Neural progenitor cell (in vitro differentiated cells): ENCODE data around the gene GPR148. TPM values are rescaled to one million over a fixed set of nuclear protein-coding genes. Genes with fewer than 3 reads are reported as not detected.

Experiments used
- DNase-seq: peaks from one replicate; pipeline ENCODE4 v3.0.0-alpha.2; 2016; ENCODE audit warnings: low spot score
- H2AFZ ChIP-seq: fragments of 200-600 bp; sonication (generic); replicated peaks from 2 replicates; pipeline ENCODE4 v1.6.1; 2016; ENCODE audit warnings: antibody characterized with exemption
- H3F3A ChIP-seq: fragments of 200-600 bp; sonication (generic); 2 replicates; pipeline ENCODE4 v1.6.1; 2016; ENCODE audit warnings: antibody characterized with exemption, low read depth
- H3K27ac ChIP-seq: fragments of 200-600 bp; sonication (generic); 2 replicates; pipeline ENCODE4 v1.5.1; 2016; ENCODE audit warnings: mild to moderate bottlenecking
- H3K27me3 ChIP-seq: fragments of 200-600 bp; sonication (generic); 2 replicates; pipeline ENCODE4 v1.6.1; 2016; ENCODE audit warnings: mild to moderate bottlenecking, moderate library complexity
- H3K36me3 ChIP-seq: fragments of 200-600 bp; sonication (generic); 2 replicates; pipeline ENCODE4 v1.5.1; 2016
- H3K4me1 ChIP-seq: fragments of 200-600 bp; sonication (generic); 2 replicates; pipeline ENCODE4 v1.6.1; 2016; ENCODE audit warnings: mixed run types
- H3K4me2 ChIP-seq: fragments of 200-600 bp; sonication (generic); 2 replicates; pipeline ENCODE4 v1.6.1; 2016
- H3K4me3 ChIP-seq: fragments of 200-600 bp; sonication (generic); 2 replicates; pipeline ENCODE4 v1.5.1; 2016
- H3K79me2 ChIP-seq: fragments of 200-600 bp; sonication (generic); 2 replicates; pipeline ENCODE4 v1.6.1; 2016; ENCODE audit warnings: low read depth
- H3K9ac ChIP-seq: fragments of 200-600 bp; sonication (generic); 2 replicates; pipeline ENCODE4 v1.6.1; 2016
- H3K9me3 ChIP-seq: fragments of 200-600 bp; sonication (generic); 2 replicates; pipeline ENCODE4 v1.5.1; 2016; ENCODE audit warnings: low read depth
- H4K20me1 ChIP-seq: fragments of 200-600 bp; sonication (generic); 2 replicates; pipeline ENCODE4 v1.6.1; 2016; ENCODE audit warnings: low read depth
- H3K27ac Mint-ChIP-seq: 3 replicates; pipeline ENCODE4 v1.8.0; 2021; ENCODE audit warnings: mixed read lengths
- H3K27me3 Mint-ChIP-seq: 2 replicates; pipeline ENCODE4 v1.8.0; 2022; ENCODE audit warnings: low read depth, mild to moderate bottlenecking, inconsistent platforms, moderate library complexity, mixed read lengths; ENCODE audit not compliant: insufficient read depth
- H3K36me3 Mint-ChIP-seq: 3 replicates; pipeline ENCODE4 v1.8.0; 2021; ENCODE audit warnings: mixed read lengths
- H3K4me1 Mint-ChIP-seq: 3 replicates; pipeline ENCODE4 v1.8.0; 2021; ENCODE audit warnings: mixed read lengths
- H3K4me3 Mint-ChIP-seq: 3 replicates; pipeline ENCODE4 v1.8.0; 2021; ENCODE audit warnings: mild to moderate bottlenecking, moderate library complexity, mixed read lengths
- H3K9me3 Mint-ChIP-seq: 3 replicates; pipeline ENCODE4 v1.8.0; 2020; ENCODE audit warnings: mixed read lengths
- CTCF ChIP-seq: fragments of 200-600 bp; sonication (generic); IDR thresholded peaks from 2 replicates; pipeline ENCODE4 v1.5.1; 2017; ENCODE audit warnings: antibody characterized with exemption, mild to moderate bottlenecking
- EZH2 ChIP-seq: fragments of 200-600 bp; sonication (generic); IDR thresholded peaks from 2 replicates; pipeline ENCODE4 v1.6.1; 2017; ENCODE audit warnings: antibody characterized with exemption, mild to moderate bottlenecking, moderate library complexity
- EZH2phosphoT487 ChIP-seq: fragments of 200-600 bp; sonication (generic); IDR thresholded peaks from 2 replicates; pipeline ENCODE4 v1.6.1; 2017; ENCODE audit warnings: antibody characterized with exemption
- total RNA-seq: library from RNA; depleted of rRNA; stranded (reverse); fragments of >200 nt; gene quantifications from 2 replicates; pipeline ENCODE4 v1.2.3, GENCODE V29; 2015; ENCODE audit warnings: low replicate concordance

The GPR148 gene
- total RNA-seq, 1 donor from 2014 or later: not detected

- Histone ChIP-seq H3K4me2 (no peak overlapping the region), H2AFZ (no peak overlapping the region), H3F3A (no peaks in the 10 kb centered on the region), H3K27me3 (no peaks in the 10 kb centered on the region), H4K20me1 (no peaks in the 10 kb centered on the region), H3K27ac (no peak overlapping the region), H3K9ac (no peak overlapping the region), H3K9me3 (no peaks in the 10 kb centered on the region), H3K79me2 (no peaks in the 10 kb centered on the region), H3K36me3 (no peaks in the 10 kb centered on the region), H3K4me3 (no peak overlapping the region), H3K4me1 (no peaks in the 10 kb centered on the region)
- peaks cover 2% of the 10 kb centered on the region for H3K9me3 Mint-ChIP-seq
- no peaks in the 10 kb centered on the region for H3K4me1 Mint-ChIP-seq
- TF ChIP-seq CTCF (no peak), EZH2 (no peak), EZH2phosphoT487 (no peak)
- H3K27ac Mint-ChIP-seq: no peak overlapping the region
- no peaks in the 10 kb centered on the region for H3K36me3 Mint-ChIP-seq
- H3K27me3 Mint-ChIP-seq: peaks cover 5% of the 10 kb centered on the region
- no peak overlapping the region for H3K4me3 Mint-ChIP-seq
- DNase-seq: no peak
These were observed 8.7 kb downstream of the GPR148 start for GRCh38 chr2:130737592-130737991.

- H3K27me3 ChIP-seq: no peaks in the 10 kb centered on the region
- H3K4me2 ChIP-seq: no peak overlapping the region
- no peaks in the 10 kb centered on the region for H4K20me1 ChIP-seq
- Mint-ChIP-seq H3K9me3 (peaks cover 7% of the 10 kb centered on the region), H3K4me3 (no peak overlapping the region), H3K36me3 (no peaks in the 10 kb centered on the region), H3K27me3 (peaks cover 3% of the 10 kb centered on the region), H3K4me1 (peaks cover 5% of the 10 kb centered on the region), H3K27ac (no peak overlapping the region)
- H3F3A ChIP-seq: no peaks in the 10 kb centered on the region
- H3K4me1 ChIP-seq: peaks cover 8% of the 10 kb centered on the region
- H3K9ac ChIP-seq: no peak overlapping the region
- DNase-seq: no peak
- H3K27ac ChIP-seq: no peak overlapping the region
- no peaks in the 10 kb centered on the region for H3K79me2 ChIP-seq
- H3K36me3 ChIP-seq: no peaks in the 10 kb centered on the region
- no peak overlapping the region for H3K4me3 ChIP-seq
- TF ChIP-seq EZH2phosphoT487 (no peak), EZH2 (no peak), CTCF (no peak)
- peak overlapping the region; percentile 44 for H2AFZ ChIP-seq
- H3K9me3 ChIP-seq: no peaks in the 10 kb centered on the region
These were observed 11.8 kb downstream of the GPR148 start for GRCh38 chr2:130740671-130741070.

GRCh38 chr2:130743278-130743677 lies 14.4 kb downstream of the GPR148 start:
- Histone ChIP-seq H3K27me3 (no peaks in the 10 kb centered on the region), H3K36me3 (no peaks in the 10 kb centered on the region), H3K4me1 (peaks cover 8% of the 10 kb centered on the region), H3K9ac (no peak overlapping the region), H3F3A (no peaks in the 10 kb centered on the region), H3K27ac (no peak overlapping the region), H3K9me3 (no peaks in the 10 kb centered on the region), H4K20me1 (no peaks in the 10 kb centered on the region), H2AFZ (no peak overlapping the region), H3K4me3 (no peak overlapping the region), H3K79me2 (no peaks in the 10 kb centered on the region), H3K4me2 (no peak overlapping the region)
- Mint-ChIP-seq H3K27ac (no peak overlapping the region), H3K27me3 (peaks cover 7% of the 10 kb centered on the region), H3K4me3 (no peak overlapping the region), H3K9me3 (peaks cover 6% of the 10 kb centered on the region), H3K36me3 (no peaks in the 10 kb centered on the region), H3K4me1 (peaks cover 5% of the 10 kb centered on the region)
- TF ChIP-seq CTCF (no peak), EZH2phosphoT487 (no peak), EZH2 (no peak)
- DNase-seq: no peak
